ENCODE results near the gene CYP39A1. TPM values are rescaled to one million over a fixed set of nuclear protein-coding genes. Genes with fewer than 3 reads are reported as not detected.

CYP39A1 gene
- total RNA-seq, 1 experiment from 2014 or later = 0.54 TPM

DNA sequence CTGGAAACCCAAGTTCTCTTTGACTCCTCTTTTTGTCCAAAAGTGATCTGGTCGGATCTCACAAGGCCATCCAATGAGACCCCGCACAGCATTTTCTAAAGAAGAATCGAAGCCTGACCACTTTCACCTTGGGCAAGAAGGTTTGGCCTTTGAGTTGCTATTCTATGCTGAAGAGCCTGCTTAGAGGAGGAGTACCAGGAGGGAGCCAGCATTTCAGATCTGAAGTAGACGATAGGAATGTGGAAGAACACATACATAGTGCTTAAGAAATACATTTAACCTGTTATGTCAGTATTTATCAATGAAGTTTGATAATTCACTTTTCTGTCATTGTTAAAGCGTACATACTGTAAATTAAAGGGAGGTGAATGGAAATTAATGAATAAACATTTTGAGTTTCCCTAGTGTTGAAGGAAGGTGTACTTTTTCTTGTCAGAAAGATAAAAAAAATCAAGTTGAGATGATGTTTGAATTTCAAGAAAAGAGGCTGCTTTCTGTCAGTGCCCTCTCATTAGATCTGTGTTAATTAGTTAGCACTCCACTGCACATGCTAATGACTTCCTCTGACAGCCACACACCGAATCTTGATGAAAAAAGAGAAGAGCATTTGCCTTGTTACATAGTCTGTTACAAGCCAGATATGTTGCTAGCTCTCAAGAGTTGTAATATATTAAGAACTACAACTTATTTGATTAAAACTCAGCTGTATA lies 24.1 kb upstream of the CYP39A1 start (continued):
- TF ChIP-seq REST (IDR thresholded peaks at IDR 0.05; ENCODE audit: low read depth) = no peak
- TF ChIP-seq JUND (IDR thresholded peaks at IDR 0.05) = no peak
- TF ChIP-seq, protein P1, sequence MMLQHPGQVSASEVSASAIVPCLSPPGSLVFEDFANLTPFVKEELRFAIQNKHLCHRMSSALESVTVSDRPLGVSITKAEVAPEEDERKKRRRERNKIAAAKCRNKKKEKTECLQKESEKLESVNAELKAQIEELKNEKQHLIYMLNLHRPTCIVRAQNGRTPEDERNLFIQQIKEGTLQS (IDR thresholded peaks at IDR 0.05) = no peak
- no peak for TF ChIP-seq ZNF274 (IDR thresholded peaks at IDR 0.05; ENCODE audit: low read depth, low read length)
- no peak for TF ChIP-seq SP1 (IDR thresholded peaks at IDR 0.05; ENCODE audit: low read depth)
- no peak for TF ChIP-seq TCF7L2 (IDR thresholded peaks at IDR 0.05; ENCODE audit: borderline replicate concordance, extremely low read depth, insufficient read depth, insufficient read length)
- TF ChIP-seq POLR2A (IDR thresholded peaks at IDR 0.05; ENCODE audit: borderline replicate concordance, extremely low read depth, insufficient read depth, insufficient read length) = no peak
- TF ChIP-seq YY1 (IDR thresholded peaks at IDR 0.05; ENCODE audit: extremely low read depth, insufficient replicate concordance, low read depth, low read length) = no peak
- TF ChIP-seq CBX3 (IDR thresholded peaks at IDR 0.05; ENCODE audit: low read depth) = no peak
- TF ChIP-seq SIN3A (IDR thresholded peaks at IDR 0.05; ENCODE audit: low read depth) = no peak

- no peaks in the 10 kb centered on the region for H3K79me2 ChIP-seq (ENCODE audit: insufficient read depth, low read length)
- POLR2A ChIA-PET = no interaction called here
- no TSS peak for BruUV-seq (replicated peaks)
- no peaks in the 10 kb centered on the region for H3K9me2 ChIP-seq (ENCODE audit: insufficient read depth)
- ATAC-seq (no peak), DNase-seq (ENCODE audit: low read depth, low spot score) (no peak)
- H3K4me3 ChIP-seq (replicated peaks in 1 of 2; ENCODE audit: low read depth in 1 of 2, low read length in 2 of 2) = no peak overlapping the region
- CTCF ChIA-PET = no interaction called here
- H3K9me3 ChIP-seq (ENCODE audit: control insufficient read depth in 1 of 2, insufficient read depth in 1 of 2, low read depth in 1 of 2, low read length in 2 of 2) = no peaks in the 10 kb centered on the region
- no peaks in the 10 kb centered on the region for H3K27me3 ChIP-seq (ENCODE audit: insufficient read depth, low read length)
- H3K9ac ChIP-seq (ENCODE audit: low read length) = no peak overlapping the region
- RAD21 ChIA-PET (ENCODE audit: low non-redundant PET in 1 of 2, low total read pairs in 2 of 2, uncharacterized antibody in 2 of 2, unreplicated experiment in 2 of 2) = no interaction called here
- no peaks in the 10 kb centered on the region for H3K36me3 ChIP-seq (ENCODE audit: control insufficient read depth in 1 of 2, insufficient read depth in 2 of 2, low read length in 2 of 2)
- no peaks in the 10 kb centered on the region for H3K4me1 ChIP-seq (ENCODE audit: control insufficient read depth in 1 of 2, insufficient read depth in 2 of 2, low read length in 2 of 2)
- TF ChIP-seq EZH2 (IDR thresholded peaks at IDR 0.05) = no peak
- no peak for TF ChIP-seq SIN3A (IDR thresholded peaks at IDR 0.05; ENCODE audit: low read depth)
- intact Hi-C loops (cut with micrococcal nuclease) = no loop called here
- H2AFZ ChIP-seq (ENCODE audit: low read depth, low read length, poor library complexity, severe bottlenecking) = no peak overlapping the region
- no peaks in the 10 kb centered on the region for H4K20me1 ChIP-seq (ENCODE audit: insufficient read depth)
- H3K4me2 ChIP-seq (ENCODE audit: low read length) = no peak overlapping the region
- H3K27ac ChIP-seq (ENCODE audit: low read depth, low read length) = no peak overlapping the region
Measured at GRCh38 chr6:46674410-46674809, 21.8 kb upstream of the CYP39A1 start.
